Measurements from ENCODE around the gene RNF126.

The RNF126 gene

GRCh38 chr19:662962-663681 lies at the start of gene RNF126:
RNF126 (minus strand) TSS chr19:663214; CDS start chr19:663121, 93 bp downstream.
- FAIRE-seq: no peak
- TF ChIP-seq CTCF (IDR thresholded peaks at IDR 0.05; ENCODE audit: insufficient read depth, missing control alignments): no peak
- DNase-seq (ENCODE audit: insufficient read length, low spot score): peak; percentile 95

GRCh38 chr19:711254-711653 lies 48.2 kb upstream of the RNF126 start:
- FAIRE-seq (no peak), DNase-seq (ENCODE audit: insufficient read length, low spot score) (no peak)
- TF ChIP-seq CTCF (IDR thresholded peaks at IDR 0.05; ENCODE audit: insufficient read depth, missing control alignments): no peak

GRCh38 chr19:710767-711166 lies 47.8 kb upstream of the RNF126 start:
- DNase-seq (ENCODE audit: insufficient read length, low spot score) (no peak), FAIRE-seq (no peak)
- TF ChIP-seq CTCF (IDR thresholded peaks at IDR 0.05; ENCODE audit: insufficient read depth, missing control alignments): no peak

GRCh38 chr19:709965-710571 lies 47.1 kb upstream of the RNF126 start:
- no peak for DNase-seq (ENCODE audit: insufficient read length, low spot score)
- no peak for TF ChIP-seq CTCF (IDR thresholded peaks at IDR 0.05; ENCODE audit: insufficient read depth, missing control alignments)
- FAIRE-seq: no peak

- no peak for FAIRE-seq
- no peak for TF ChIP-seq CTCF (IDR thresholded peaks at IDR 0.05; ENCODE audit: insufficient read depth, missing control alignments)
- no peak for DNase-seq (ENCODE audit: insufficient read length, low spot score)
These were observed 46.4 kb upstream of the RNF126 start for GRCh38 chr19:709196-709964.

- FAIRE-seq (no peak), DNase-seq (ENCODE audit: insufficient read length, low spot score) (no peak)
- no peak for TF ChIP-seq CTCF (IDR thresholded peaks at IDR 0.05; ENCODE audit: insufficient read depth, missing control alignments)
These were observed 45.4 kb upstream of the RNF126 start, which contains the start of gene PALM for GRCh38 chr19:708154-709143. PALM (plus strand) TSS chr19:708935; CDS start chr19:709147, 212 bp downstream.
